Loucy (cell line): ENCODE measurements around the gene RFX1.

Source experiments
- H2AFZ ChIP-seq: fragments of 200-600 bp; sonication (generic); 2 replicates; pipeline ENCODE4 v1.6.0; 2016; ENCODE audit warnings: antibody characterized with exemption, mild to moderate bottlenecking, low read length, moderate library complexity
- H3F3A ChIP-seq: fragments of 200-600 bp; 2 replicates; pipeline ENCODE4 v1.6.0; 2016; ENCODE audit warnings: antibody characterized with exemption, low read depth, mild to moderate bottlenecking
- H3K27me3 ChIP-seq: fragments of 200-600 bp; sonication (generic); 2 replicates; pipeline ENCODE4 v1.6.1; 2014; ENCODE audit warnings: low read length, mild to moderate bottlenecking; ENCODE audit not compliant: insufficient read depth, poor library complexity, severe bottlenecking
- H3K36me3 ChIP-seq: fragments of 200-600 bp; sonication (generic); 2 replicates; pipeline ENCODE4 v1.6.1; 2016; ENCODE audit warnings: low read length; ENCODE audit not compliant: insufficient read depth
- H3K4me1 ChIP-seq: fragments of 200-600 bp; sonication (generic); 2 replicates; pipeline ENCODE4 v1.5.1; 2014; ENCODE audit warnings: low read length, mild to moderate bottlenecking; ENCODE audit not compliant: insufficient read depth, poor library complexity, severe bottlenecking
- H3K4me2 ChIP-seq: fragments of 200-600 bp; sonication (generic); 2 replicates; pipeline ENCODE4 v1.6.0; 2014; ENCODE audit warnings: antibody characterized with exemption, low read length, low read depth, mild to moderate bottlenecking; ENCODE audit not compliant: poor library complexity, severe bottlenecking
- H3K4me3 ChIP-seq: fragments of 200-600 bp; sonication (generic); 2 replicates; pipeline ENCODE4 v1.5.1; 2014; ENCODE audit warnings: low read length, mild to moderate bottlenecking, mixed read lengths; ENCODE audit not compliant: poor library complexity, severe bottlenecking
- H3K79me2 ChIP-seq: fragments of 200-600 bp; sonication (generic); 2 replicates; pipeline ENCODE4 v1.6.1; 2014; ENCODE audit warnings: low read length; ENCODE audit not compliant: insufficient read depth
- H3K9ac ChIP-seq: fragments of 200-600 bp; sonication (generic); 2 replicates; pipeline ENCODE4 v1.6.0; 2014; ENCODE audit warnings: mild to moderate bottlenecking, low read depth, low read length, moderate library complexity; ENCODE audit not compliant: poor library complexity, severe bottlenecking
- H3K9me2 ChIP-seq: fragments of 200-600 bp; sonication (generic); replicated peaks from 2 replicates; pipeline ENCODE4 v1.6.1; 2016; ENCODE audit warnings: low read depth, low read length, mixed read lengths
- H3K9me3 ChIP-seq: fragments of 200-600 bp; sonication (generic); 2 replicates; pipeline ENCODE4 v1.6.1; 2014; ENCODE audit warnings: mild to moderate bottlenecking, antibody characterized with exemption, low read length, low read depth; ENCODE audit not compliant: insufficient read depth
- H4K20me1 ChIP-seq: fragments of 200-600 bp; sonication (generic); 2 replicates; pipeline ENCODE4 v1.6.0; 2014; ENCODE audit warnings: antibody characterized with exemption, low read length, mild to moderate bottlenecking; ENCODE audit not compliant: insufficient read depth, poor library complexity, severe bottlenecking
- CTCF ChIP-seq: fragments of 200-600 bp; sonication (generic); conservative IDR thresholded peaks from 2 replicates; pipeline ENCODE4 v1.5.1; 2014; ENCODE audit warnings: mild to moderate bottlenecking, antibody characterized with exemption, low read length
- EZH2phosphoT487 ChIP-seq: fragments of 200-600 bp; IDR thresholded peaks from 2 replicates; pipeline ENCODE4 v1.6.1; 2018; ENCODE audit warnings: antibody characterized with exemption, mild to moderate bottlenecking, moderate library complexity, borderline replicate concordance

The RFX1 gene

GRCh38 chr19:13958043-13958442 is 48.1 kb downstream of the RFX1 start:
- no peak overlapping the region for H3K4me3 ChIP-seq
- H3K79me2 ChIP-seq: peaks cover 55% of the 10 kb centered on the region
- H3K4me2 ChIP-seq: no peak overlapping the region
- no peaks in the 10 kb centered on the region for H3K9me2 ChIP-seq
- H3K4me1 ChIP-seq: peaks cover 10% of the 10 kb centered on the region
- H3F3A ChIP-seq: no peaks in the 10 kb centered on the region
- no peak overlapping the region for H2AFZ ChIP-seq
- no peak overlapping the region for H3K9ac ChIP-seq
- no peaks in the 10 kb centered on the region for H3K9me3 ChIP-seq
- no peaks in the 10 kb centered on the region for H3K27me3 ChIP-seq
- H3K36me3 ChIP-seq: peaks cover 54% of the 10 kb centered on the region; the same call in 1 of the 2 replicates
- H4K20me1 ChIP-seq: peaks cover 27% of the 10 kb centered on the region
- TF ChIP-seq EZH2phosphoT487 (no peak), CTCF (no peak)

- H3K4me3 ChIP-seq: no peak overlapping the region
- no peaks in the 10 kb centered on the region for H3F3A ChIP-seq
- peaks cover 29% of the 10 kb centered on the region for H4K20me1 ChIP-seq
- H3K9me3 ChIP-seq: no peaks in the 10 kb centered on the region
- H3K9me2 ChIP-seq: no peaks in the 10 kb centered on the region
- H3K4me1 ChIP-seq: peaks cover 10% of the 10 kb centered on the region
- no peak overlapping the region for H2AFZ ChIP-seq
- TF ChIP-seq EZH2phosphoT487 (no peak), CTCF (no peak)
- H3K4me2 ChIP-seq: no peak overlapping the region
- peaks cover 54% of the 10 kb centered on the region; the same call in 1 of the 2 replicates for H3K36me3 ChIP-seq
- no peak overlapping the region for H3K9ac ChIP-seq
- peaks cover 62% of the 10 kb centered on the region for H3K79me2 ChIP-seq
- no peaks in the 10 kb centered on the region for H3K27me3 ChIP-seq
Observed at GRCh38 chr19:13957051-13957450, 49.1 kb downstream of the RFX1 start.

DNA sequence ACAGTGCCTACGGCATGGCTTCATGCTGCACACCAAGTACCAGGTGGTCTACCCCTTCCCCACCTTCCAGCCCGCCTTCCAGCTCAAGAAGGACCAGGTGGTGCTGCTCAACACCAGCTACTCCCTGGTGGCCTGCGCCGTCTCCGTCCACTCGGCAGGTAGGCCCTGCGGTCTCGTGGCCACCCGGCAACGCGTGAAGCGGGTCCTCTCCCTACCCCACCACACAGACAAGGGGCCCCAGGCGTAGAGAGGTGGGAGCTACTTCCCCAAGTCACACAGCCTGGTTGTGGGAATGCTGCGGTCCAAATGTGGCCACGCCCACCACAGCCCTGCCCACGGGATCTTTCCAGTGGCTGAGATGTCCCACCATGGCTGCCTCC is 49.8 kb downstream of the RFX1 start:
- H3K4me2 ChIP-seq: no peak overlapping the region
- H3K9ac ChIP-seq: no peak overlapping the region
- TF ChIP-seq CTCF (no peak), EZH2phosphoT487 (no peak)
- peaks cover 54% of the 10 kb centered on the region; the same call in 1 of the 2 replicates for H3K36me3 ChIP-seq
- H3K27me3 ChIP-seq: no peaks in the 10 kb centered on the region
- H3F3A ChIP-seq: no peaks in the 10 kb centered on the region
- H3K9me3 ChIP-seq: no peaks in the 10 kb centered on the region
- peaks cover 62% of the 10 kb centered on the region for H3K79me2 ChIP-seq
- peaks cover 10% of the 10 kb centered on the region for H3K4me1 ChIP-seq
- H4K20me1 ChIP-seq: peaks cover 29% of the 10 kb centered on the region
- H2AFZ ChIP-seq: no peak overlapping the region
- no peak overlapping the region for H3K4me3 ChIP-seq
- H3K9me2 ChIP-seq: no peaks in the 10 kb centered on the region
